ENCODE results near the gene DDX24. TPM values are rescaled to one million over a fixed set of nuclear protein-coding genes. Genes with fewer than 3 reads are reported as not detected.
A peak's percentile ranks its signal among the peaks of the same experiment; 100 is the strongest.

The DDX24 gene
- total RNA-seq, 4 donors from 2014 or later = 107 to 134 (median 108) TPM

DNA sequence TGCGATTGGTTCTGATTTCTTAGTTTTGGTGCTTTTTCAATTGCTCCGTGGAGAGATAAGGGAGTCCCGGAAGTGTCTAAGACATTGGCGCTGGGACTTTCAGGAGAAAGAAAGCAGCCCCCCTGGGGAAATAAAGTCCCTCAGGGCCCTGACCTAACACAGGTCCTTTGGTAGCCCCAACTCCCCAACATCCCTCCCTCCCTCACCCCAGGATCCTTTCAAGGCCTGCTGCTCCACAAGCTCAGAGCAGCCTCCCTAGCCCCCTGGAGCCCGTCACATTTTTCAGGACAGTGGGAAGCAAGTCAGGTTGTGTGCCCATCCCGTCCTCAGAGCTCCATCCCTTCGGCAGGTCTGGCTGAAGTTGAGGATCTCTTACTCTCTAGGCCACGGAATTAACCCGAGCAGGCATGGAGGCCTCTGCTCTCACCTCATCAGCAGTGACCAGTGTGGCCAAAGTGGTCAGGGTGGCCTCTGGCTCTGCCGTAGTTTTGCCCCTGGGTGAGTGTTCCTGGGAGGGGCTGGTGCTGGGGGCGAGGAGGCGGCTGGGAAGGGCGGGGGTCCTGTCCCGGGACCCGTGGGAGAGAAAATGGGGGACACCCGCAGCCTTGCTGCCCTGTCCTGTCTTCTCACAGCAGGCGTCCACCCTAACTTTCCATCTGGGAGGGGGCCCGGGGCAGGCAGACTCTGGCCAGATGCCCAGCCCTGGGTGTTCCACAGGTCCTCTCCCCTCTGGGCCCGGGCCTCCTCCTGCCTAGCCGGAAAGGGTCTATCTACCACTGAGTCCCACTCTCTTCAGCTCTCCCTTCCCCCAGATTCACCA, 30.5 kb upstream of the DDX24 start:
- H3K36me3 ChIP-seq = no peaks in the 10 kb centered on the region
- 75% methylated on average over 11 of the region's 20 CpGs for WGBS
- no peak for DNase-seq (ENCODE audit: low spot score in 2 of 2)
- no peaks in the 10 kb centered on the region for H3K9me3 ChIP-seq
- no peaks in the 10 kb centered on the region for H3K27me3 ChIP-seq
- TF ChIP-seq, protein P1, sequence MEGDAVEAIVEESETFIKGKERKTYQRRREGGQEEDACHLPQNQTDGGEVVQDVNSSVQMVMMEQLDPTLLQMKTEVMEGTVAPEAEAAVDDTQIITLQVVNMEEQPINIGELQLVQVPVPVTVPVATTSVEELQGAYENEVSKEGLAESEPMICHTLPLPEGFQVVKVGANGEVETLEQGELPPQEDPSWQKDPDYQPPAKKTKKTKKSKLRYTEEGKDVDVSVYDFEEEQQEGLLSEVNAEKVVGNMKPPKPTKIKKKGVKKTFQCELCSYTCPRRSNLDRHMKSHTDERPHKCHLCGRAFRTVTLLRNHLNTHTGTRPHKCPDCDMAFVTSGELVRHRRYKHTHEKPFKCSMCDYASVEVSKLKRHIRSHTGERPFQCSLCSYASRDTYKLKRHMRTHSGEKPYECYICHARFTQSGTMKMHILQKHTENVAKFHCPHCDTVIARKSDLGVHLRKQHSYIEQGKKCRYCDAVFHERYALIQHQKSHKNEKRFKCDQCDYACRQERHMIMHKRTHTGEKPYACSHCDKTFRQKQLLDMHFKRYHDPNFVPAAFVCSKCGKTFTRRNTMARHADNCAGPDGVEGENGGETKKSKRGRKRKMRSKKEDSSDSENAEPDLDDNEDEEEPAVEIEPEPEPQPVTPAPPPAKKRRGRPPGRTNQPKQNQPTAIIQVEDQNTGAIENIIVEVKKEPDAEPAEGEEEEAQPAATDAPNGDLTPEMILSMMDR (IDR thresholded peaks at IDR 0.05) = no peak
- TF ChIP-seq EP300 (IDR thresholded peaks at IDR 0.05) (no peak), POLR2AphosphoS5 (IDR thresholded peaks at IDR 0.05) (no peak), POLR2A (IDR thresholded peaks at IDR 0.05) (no peak)
- H3K4me3 ChIP-seq = peak overlapping the region; percentile 35
- peaks cover 51% of the 10 kb centered on the region for H3K4me1 ChIP-seq
- peak overlapping the region; percentile 54 for H3K27ac ChIP-seq

DNA sequence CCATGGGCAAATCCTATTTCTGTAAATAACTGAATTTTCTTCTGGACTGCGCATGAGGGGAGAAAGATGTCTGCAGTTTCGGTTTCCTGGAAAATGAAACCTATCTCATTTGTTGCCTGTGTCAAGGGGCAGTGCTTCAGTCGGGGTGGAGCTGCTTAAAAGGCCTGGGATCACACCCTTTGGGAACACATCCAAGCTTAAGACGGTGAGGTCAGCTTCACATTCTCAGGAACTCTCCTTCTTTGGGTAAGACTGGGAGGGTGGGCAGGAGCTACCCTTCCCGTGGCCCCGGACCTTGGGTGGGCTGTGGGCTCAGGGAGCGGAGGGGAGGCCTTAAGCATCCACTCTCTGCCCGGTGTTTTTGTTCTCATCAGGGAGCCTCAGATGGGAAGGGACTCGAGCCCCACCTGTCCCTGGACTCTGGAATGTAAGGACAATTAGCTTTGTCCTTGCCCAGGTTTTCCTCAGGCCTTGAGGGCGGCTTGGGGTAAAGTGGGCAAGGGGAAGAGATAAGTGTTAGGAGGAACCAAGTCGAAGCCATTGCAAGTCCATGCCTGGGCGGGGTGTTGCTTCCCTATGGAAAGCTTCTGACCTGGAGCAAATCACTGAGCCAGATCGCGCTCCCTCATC, 29.7 kb upstream of the DDX24 start, which contains the start of gene IFI27:
TSS of gene IFI27 (plus strand) at position 185 of the 630 bp plus-strand sequence.
- peak within 1 kb of the TSS; percentile 54 for H3K27ac ChIP-seq
- no peaks in the 10 kb centered on the region for H3K36me3 ChIP-seq
- H3K27me3 ChIP-seq = no peaks in the 10 kb centered on the region
- peak within 1 kb of the TSS; percentile 35 for H3K4me3 ChIP-seq
- peaks cover 51% of the 10 kb centered on the region for H3K4me1 ChIP-seq
- WGBS = 50% methylated on average over 9 of the region's 14 CpGs
- peak in 1 of 2 donors; percentile 62 for TF ChIP-seq POLR2A (IDR thresholded peaks at IDR 0.05)
- TF ChIP-seq EP300 (IDR thresholded peaks at IDR 0.05) = no peak
- TF ChIP-seq, protein P1 (IDR thresholded peaks at IDR 0.05) = no peak
- no peak for TF ChIP-seq POLR2AphosphoS5 (IDR thresholded peaks at IDR 0.05)
- peak in 1 of 2 donors; percentile 75 for DNase-seq (ENCODE audit: low spot score in 2 of 2)
- H3K9me3 ChIP-seq = no peaks in the 10 kb centered on the region

DNA sequence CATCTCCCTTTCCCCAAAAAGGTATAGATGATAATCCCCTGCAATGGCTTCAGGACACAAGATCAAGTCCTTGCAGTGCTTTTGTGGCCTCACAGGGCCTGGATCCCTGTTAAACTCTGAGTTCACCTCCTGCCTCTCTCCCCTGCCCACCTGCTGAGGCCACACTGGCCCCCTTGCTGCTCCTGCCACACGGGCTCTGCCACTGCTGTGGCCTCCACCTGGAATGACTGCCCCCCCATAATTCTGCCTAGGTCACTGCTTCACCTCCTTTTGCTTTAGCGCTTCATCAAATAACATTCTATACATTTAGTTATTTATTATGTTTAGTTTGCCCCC, 28.9 kb upstream of the DDX24 start:
- Histone ChIP-seq H3K27me3 (no peaks in the 10 kb centered on the region), H3K27ac (peak overlapping the region; percentile 54), H3K4me1 (peaks cover 43% of the 10 kb centered on the region), H3K4me3 (no peak overlapping the region), H3K9me3 (no peaks in the 10 kb centered on the region), H3K36me3 (no peaks in the 10 kb centered on the region)
- no peak for TF ChIP-seq POLR2A (IDR thresholded peaks at IDR 0.05)
- TF ChIP-seq, protein P1 (IDR thresholded peaks at IDR 0.05) = no peak
- TF ChIP-seq EP300 (IDR thresholded peaks at IDR 0.05) = no peak
- no peak for TF ChIP-seq POLR2AphosphoS5 (IDR thresholded peaks at IDR 0.05)
- 88% methylated on average over 2 of the region's 2 CpGs for WGBS
- DNase-seq (ENCODE audit: low spot score in 2 of 2) = no peak

DNA sequence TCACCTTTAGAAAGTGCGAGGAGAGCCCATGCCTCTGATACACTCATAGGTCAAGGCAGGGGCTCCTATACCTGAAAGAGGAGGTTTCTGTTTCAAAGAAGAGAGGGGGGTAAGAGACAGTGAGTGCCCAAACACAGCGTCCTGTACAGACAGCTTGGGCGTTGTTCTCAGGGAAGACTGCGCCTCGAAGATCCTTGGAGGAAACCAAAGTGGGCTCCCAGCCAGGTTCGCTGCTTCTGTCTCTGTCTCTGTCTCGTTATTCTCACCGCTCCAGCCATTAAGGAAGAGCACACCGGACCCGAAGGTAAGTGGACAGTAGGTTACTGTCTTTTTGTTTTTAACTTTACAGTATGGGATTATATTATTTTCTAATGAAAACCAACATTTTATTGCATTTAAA, 23.7 kb upstream of the DDX24 start:
- WGBS = 63% methylated on average over 10 of the region's 10 CpGs

More for the DNA sequence above, 23.7 kb upstream of the DDX24 start:
- no peak for DNase-seq (ENCODE audit: low spot score in 2 of 2)
- H3K4me3 ChIP-seq = no peak overlapping the region
- TF ChIP-seq, protein P1 (IDR thresholded peaks at IDR 0.05) = no peak
- TF ChIP-seq POLR2A (IDR thresholded peaks at IDR 0.05) (no peak), EP300 (IDR thresholded peaks at IDR 0.05) (no peak), POLR2AphosphoS5 (IDR thresholded peaks at IDR 0.05) (no peak)
- no peaks in the 10 kb centered on the region for H3K9me3 ChIP-seq
- H3K36me3 ChIP-seq = no peaks in the 10 kb centered on the region
- no peaks in the 10 kb centered on the region for H3K27me3 ChIP-seq
- H3K4me1 ChIP-seq = peaks cover 15% of the 10 kb centered on the region
- H3K27ac ChIP-seq = no peak overlapping the region

Data from suprapubic skin (tissue), 4 donors.